ENCODE results near the gene MBD6.

GRCh38 chr12:57554897-57555296, 32.3 kb downstream of the MBD6 start:
- TF ChIP-seq, protein P1, sequence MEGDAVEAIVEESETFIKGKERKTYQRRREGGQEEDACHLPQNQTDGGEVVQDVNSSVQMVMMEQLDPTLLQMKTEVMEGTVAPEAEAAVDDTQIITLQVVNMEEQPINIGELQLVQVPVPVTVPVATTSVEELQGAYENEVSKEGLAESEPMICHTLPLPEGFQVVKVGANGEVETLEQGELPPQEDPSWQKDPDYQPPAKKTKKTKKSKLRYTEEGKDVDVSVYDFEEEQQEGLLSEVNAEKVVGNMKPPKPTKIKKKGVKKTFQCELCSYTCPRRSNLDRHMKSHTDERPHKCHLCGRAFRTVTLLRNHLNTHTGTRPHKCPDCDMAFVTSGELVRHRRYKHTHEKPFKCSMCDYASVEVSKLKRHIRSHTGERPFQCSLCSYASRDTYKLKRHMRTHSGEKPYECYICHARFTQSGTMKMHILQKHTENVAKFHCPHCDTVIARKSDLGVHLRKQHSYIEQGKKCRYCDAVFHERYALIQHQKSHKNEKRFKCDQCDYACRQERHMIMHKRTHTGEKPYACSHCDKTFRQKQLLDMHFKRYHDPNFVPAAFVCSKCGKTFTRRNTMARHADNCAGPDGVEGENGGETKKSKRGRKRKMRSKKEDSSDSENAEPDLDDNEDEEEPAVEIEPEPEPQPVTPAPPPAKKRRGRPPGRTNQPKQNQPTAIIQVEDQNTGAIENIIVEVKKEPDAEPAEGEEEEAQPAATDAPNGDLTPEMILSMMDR (IDR thresholded peaks at IDR 0.05), result no peak
- TF ChIP-seq POLR2A (IDR thresholded peaks at IDR 0.05), result no peak
- TF ChIP-seq EP300 (IDR thresholded peaks at IDR 0.05; ENCODE audit: low read depth), result no peak
- no peak for TF ChIP-seq POLR2AphosphoS5 (IDR thresholded peaks at IDR 0.05)
